Jurkat, Clone E6-1 (cell line): ENCODE data around the gene UGT2B15. TPM values are rescaled to one million over a fixed set of nuclear protein-coding genes. Genes with fewer than 3 reads are reported as not detected.
"Not testable (repeated sequence)": the region's sequence is repeated elsewhere in the genome, so short reads cannot be mapped to it uniquely, and the experiment has no call there.

ENCODE experiments used
- DNase-seq: peaks from one replicate; pipeline ENCODE4 v3.0.0-alpha.2; 2011; ENCODE audit warnings: low read depth, low spot score
- H3K4me3 ChIP-seq: 2 replicates; pipeline ENCODE4 v1.5.1; 2011; ENCODE audit warnings: mild to moderate bottlenecking, low read length, control low read depth, moderate library complexity
- polyA plus RNA-seq: library from polyadenylated mRNA; unstranded; fragments of >200 nt; gene quantifications from one replicate; pipeline ENCODE4 v1.2.1, GENCODE V29; 2012; ENCODE audit warnings: missing spikeins; ENCODE audit not compliant: insufficient read length, insufficient read depth

UGT2B15 gene
- not detected for polyA plus RNA-seq

DNA sequence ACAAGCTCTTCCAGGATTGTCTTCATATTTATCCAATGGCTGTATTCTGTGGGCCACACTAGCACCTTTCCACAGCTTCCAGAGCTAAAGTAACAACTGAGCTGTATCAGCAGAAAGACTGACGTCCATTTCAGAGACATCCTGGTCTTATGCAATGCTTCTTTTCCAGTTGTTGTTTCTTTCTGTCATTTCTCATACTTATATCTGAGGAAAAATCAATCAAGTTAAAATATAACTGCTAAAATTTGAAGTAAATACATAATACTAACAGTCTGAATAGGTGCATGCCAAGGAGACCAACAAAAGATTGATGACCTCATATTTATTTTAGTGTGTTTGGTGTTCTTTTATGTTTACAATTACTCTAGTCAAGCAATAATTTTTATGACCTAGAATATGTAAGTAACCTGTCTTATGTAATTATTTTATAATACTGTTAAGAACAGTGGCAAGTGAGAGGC is at the start of gene UGT2B15:
UGT2B15 (minus strand) TSS at position 174 of the 461 bp plus-strand sequence; CDS start at position 140, 34 bp downstream.
- not testable (repeated sequence) for H3K4me3 ChIP-seq, DNase-seq

DNA sequence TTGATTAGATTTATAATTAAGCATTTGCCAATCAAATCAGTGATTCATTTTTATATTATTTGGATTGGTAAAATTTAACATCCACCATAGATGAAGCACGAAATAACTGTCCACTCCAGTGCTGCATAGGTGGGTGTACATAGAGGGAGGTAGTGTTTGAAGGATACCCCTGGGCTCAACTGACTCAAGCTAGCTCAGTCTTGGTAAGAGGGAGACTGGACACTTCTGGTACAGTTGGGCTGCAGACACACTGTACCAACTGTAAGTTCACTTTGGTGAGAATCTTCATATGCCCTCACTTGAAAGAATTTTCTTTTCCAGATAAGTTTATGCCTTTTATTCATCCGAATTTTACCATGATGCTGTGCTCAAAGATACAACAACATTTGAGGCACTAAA is 48.6 kb upstream of the UGT2B15 start:
- H3K4me3 ChIP-seq, result no peak overlapping the region
- DNase-seq, result no peak

DNA sequence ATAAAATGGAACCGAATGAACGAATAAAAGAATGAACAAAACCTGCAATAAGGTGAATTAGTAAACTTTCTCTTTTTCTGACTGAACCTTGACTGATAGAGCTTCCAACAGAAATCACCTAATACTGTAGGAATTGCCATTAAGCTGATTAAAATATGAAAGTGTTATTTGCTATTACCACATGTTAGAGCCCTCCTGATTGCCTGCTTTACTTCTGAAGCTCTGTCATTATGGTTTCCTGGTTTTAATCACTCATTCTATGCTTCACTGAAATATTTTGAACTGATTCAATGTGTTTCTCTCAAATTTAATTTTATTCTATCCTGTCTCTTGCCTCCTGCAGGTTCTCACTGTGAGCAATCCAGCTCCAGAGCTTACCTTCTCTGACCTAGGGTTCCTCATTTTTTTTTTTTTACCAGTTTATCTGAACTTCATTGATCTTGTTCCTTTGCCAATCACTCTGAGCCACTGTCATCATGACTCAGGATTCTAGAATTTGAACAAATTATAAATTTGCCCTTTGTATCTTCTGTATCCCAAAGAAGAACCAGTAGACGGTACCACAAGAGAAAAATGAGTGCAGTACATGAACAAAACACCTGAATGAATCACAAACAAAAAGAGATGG is 48.1 kb upstream of the UGT2B15 start:
- no peak overlapping the region for H3K4me3 ChIP-seq
- DNase-seq, result no peak

DNA sequence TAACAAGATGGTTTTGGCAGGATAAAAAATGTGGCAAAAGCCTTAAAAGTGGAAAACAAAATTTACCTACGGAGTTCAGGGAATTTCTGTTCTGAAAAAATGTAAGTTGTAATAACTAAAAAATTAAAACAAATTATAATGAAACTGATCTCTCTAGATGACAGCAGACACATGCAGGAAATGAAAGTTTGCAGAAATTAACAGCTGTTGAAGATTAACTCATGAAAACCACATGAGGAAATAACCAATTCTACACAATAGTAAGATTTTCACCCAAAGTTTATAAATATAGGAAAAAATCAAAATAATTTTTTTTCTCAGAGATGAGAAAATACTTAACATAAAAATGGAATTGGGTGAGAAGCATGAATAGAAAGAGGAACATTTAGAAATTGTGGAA is 47.5 kb upstream of the UGT2B15 start:
- no peak overlapping the region for H3K4me3 ChIP-seq
- DNase-seq, result no peak

DNA sequence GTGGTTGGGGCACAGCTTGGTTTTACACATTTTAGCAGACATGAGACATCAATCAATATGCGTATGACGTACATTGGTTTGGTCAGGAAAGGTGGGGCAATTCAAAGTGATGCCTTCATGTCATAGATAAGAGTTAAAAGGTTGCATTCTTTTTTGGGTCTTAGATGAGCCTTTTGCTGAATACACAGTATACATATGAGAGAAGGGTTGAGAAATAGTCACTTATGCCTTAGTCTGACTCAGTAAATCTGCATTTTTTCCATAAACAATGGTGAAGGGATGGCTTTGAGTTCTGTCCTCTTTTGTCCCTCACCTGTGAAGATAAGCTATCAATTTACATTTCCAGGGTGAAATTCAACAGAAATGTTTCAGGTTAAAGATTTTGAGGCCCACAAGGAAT is 43.9 kb upstream of the UGT2B15 start:
- no peak overlapping the region for H3K4me3 ChIP-seq
- DNase-seq, result no peak

DNA sequence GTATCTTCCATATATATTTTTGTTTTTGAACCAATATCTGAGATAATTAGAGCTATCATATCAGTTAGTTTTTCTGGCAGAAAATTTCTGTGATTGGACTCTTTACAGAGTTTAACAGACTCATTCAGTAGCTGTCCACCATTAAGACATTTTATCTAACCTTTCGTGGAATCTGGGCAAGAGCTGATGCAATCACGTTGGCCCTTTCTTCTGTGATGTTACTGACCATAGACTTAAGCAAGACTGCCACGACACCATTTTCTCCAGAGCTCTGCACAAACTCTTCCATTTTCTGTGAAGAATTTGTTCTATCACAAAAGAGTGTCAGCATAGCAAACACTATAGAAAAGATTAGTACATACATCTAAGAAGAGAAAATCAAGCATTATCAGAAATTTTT is 41.8 kb upstream of the UGT2B15 start:
- no peak for DNase-seq
- H3K4me3 ChIP-seq, result no peak overlapping the region

DNA sequence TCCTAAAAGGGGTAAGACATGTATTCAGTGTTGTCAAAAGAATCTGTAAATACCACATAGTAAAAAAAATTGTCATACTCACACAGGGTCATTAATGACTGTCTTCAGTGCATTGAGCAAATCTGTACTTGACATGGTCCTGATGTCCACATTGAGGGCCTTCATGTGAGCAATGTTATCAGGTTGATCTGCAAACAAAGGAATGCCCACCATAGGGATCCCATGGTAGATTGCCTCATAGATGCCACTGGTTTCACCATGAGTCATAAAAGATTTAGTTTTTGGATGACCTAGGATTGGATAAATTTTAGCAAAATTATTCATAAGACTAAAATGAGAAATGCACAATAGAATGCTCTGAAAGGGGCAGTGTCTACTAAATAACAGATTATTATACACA is 38.1 kb upstream of the UGT2B15 start:
- H3K4me3 ChIP-seq, result no peak overlapping the region
- no peak for DNase-seq

DNA sequence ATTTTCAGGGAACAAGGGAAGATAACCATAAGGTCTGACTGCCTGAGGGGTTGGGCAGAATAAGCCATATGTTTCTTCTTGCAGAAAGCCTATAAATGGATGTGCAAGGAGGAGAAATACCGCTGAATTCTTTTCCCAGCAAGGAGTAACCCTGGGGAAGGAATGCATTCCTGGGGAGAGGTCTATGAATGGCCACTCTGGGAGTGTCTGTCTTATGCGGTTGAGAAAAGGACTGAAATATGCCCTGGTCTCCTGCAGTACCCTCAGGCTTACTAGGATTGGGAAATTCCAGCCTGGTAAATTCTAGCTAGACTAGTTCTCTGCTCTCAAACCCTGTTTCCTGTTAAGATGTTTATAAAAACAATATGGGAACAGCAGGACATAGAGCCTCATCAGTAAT is 32.7 kb upstream of the UGT2B15 start:
- DNase-seq, H3K4me3 ChIP-seq: not testable (repeated sequence)

DNA sequence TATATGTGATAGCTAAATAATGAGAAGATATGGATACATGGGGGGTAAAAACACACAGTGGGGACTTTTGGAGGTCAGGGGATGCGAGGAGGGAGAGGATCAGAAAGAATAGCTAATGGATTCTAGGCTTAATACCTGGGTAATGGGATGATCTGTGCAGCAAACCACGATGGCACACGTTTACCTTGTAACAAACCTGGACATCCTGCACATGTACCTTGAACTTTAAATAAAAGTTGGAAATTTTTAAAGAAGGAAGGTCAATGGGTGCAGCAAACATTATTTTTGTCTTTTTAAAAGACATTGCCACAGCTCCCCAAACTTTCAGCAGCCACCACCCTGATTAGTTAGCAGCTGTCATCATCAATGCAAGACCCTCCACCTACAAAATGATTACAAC is 29.7 kb upstream of the UGT2B15 start:
- H3K4me3 ChIP-seq, result no peak overlapping the region
- DNase-seq, result no peak

DNA sequence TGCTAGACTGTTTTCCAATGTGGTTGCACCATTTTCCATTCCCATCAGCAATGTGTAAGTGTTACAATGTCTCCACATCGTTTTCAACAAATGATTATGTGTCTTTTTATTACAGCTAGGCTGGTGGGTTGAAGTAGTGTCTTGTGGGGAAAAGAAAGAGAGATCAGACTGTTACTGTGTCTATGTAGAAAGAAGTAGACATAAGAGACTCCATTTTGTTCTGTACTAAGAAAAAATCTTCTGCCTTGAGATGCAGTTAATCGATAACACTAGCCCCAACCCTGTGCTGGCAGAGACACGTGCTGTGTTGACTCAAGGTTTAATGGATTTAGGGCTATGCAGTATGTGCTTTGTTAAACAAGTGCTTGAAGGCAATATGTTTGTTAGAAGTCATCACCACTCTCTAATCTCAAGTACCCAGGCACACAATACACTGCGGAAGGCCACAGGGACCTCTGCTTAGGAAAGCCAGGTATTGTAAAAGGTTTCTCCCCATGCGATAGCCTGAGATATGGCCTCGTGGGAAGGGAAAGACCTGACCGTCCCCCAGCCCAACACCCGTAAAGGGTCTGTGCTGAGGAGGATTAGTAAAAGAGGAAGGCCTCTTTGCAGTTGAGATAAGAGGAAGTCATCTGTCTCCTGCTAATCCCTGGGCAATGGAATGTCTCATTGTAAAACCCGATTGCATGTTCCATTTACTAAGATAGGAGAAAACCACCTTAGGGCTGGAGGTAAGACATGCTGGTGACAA is 23.0 kb upstream of the UGT2B15 start:
- no peak overlapping the region for H3K4me3 ChIP-seq
- no peak for DNase-seq

DNA sequence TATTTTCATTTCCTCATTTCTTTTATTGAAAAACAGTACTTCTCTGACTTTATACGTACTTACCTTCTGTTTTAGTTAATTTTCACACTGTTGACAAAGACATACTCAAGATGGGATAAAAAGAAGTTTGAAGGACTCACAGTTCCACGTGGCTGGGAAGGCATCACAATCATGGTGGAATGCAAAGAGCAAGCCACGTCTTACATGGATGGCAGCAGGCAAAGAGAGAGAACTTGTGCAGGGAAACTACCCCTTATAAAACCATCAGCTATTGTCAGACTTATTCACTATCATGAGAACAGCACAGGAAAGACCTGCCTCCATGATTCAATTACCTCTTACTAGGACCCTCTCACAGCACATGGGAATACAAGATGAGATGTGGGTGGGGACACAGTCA is 20.7 kb upstream of the UGT2B15 start:
- no peak for DNase-seq
- H3K4me3 ChIP-seq, result no peak overlapping the region

DNA sequence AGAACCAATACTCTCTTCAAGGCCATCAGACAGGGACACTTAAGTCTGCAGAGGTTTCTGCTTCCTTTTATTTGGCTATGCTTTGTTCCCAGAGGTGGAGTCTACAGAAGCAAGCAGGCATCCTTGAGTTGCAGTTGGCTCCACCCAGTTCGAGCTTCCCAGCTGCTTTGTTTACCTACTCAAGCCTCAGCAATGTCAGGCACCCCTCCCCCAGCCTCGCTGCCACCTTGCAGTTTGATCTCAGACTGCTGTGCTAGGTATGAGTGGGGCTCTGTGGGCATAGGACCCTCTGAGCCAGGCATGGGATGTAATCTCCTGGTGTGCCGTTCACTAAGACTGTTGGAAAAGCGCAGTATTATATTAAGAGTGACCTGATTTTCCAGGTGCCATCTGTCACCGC is 12.6 kb upstream of the UGT2B15 start:
- no peak overlapping the region for H3K4me3 ChIP-seq
- DNase-seq, result no peak

DNA sequence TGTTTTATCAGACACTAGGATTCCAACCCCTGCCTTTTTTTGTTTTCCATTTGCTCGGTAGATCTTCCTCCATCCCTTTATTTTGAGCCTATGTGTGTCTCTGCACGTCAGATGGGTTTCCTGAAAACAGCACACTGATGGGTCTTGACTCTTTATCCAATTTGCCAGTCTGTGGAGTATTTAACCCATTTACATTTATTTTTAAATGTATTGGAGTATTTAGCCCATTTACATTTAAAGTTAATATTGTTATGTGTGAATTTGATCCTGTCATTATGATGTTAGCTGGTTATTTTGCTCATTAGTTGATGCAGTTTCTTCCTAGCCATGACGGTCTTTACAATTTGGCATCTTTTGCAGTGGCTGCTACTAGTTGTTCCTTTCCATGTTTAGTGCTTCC is 10.8 kb upstream of the UGT2B15 start:
- not testable (repeated sequence) for DNase-seq, H3K4me3 ChIP-seq

DNA sequence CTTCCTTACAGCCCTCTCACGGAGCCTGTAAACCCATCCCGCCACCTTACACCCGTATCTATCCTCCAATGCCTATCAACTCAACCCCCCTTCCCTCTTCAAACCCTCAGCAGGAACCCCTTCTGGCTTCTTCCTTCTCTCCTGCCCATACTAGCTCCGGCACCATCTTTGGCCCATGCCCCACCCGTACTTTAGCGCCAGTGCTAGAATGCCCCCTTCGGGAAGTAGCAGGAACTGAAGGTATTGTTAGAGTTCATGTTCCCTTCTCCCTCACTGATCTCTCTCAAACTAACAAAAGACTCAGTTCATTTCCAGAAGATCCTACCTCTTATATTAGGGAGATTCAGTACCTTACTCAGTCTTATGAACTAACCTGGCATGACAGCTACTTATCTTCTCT is 2.7 kb upstream of the UGT2B15 start:
- no peak overlapping the region for H3K4me3 ChIP-seq

DNA sequence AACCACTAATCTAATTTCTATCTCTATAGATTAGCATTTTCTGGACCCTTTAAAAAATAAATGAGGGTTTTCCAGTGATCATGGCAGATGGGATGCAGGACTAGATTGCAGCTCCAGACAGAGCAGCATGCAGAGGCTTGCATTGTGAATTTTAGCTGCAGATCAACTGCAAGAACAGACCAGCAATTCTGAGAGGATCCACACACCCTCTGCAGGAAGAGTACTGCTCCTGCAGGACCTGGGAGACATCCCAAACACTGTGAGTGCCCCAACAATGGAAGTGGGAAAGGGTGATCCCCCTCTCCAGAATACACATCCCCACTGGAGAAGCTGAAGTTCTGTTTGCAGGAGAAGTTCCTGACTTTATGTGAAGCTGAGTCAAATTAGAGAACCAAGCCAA is 765 bp upstream of the UGT2B15 start:
- H3K4me3 ChIP-seq, DNase-seq: not testable (repeated sequence)

More for the DNA sequence above, 2.7 kb upstream of the UGT2B15 start:
- DNase-seq, result no peak

DNA sequence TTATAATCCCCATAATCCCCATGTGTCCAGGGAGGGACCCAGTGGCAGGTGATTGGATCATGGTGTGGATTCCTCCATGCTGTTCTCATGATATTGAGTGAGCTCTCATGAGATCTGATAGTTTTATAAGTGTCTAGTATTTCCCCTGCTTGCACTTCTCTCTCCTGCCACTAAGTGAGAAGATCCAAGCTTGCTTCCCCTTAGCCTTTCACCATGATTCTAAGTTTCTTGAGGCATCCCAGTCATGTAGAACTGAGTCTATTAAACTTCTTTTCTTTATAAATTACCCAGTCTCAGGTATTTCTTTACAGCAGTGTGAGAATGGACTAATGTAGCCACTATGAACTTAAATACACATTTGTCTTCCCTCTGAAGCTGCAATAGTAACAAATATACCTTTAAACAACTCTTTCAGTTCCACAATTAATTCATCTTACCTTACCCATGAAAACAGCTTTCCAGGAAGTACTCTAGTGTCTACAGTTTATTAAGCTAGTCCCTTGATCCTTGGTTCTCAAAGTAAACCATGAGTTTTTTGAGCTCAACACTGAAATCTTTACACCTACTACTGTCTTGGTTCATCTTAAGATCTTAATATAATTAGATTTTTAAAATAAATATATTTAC is 1.8 kb downstream of the UGT2B15 start:
- DNase-seq, result not testable (repeated sequence)

DNA sequence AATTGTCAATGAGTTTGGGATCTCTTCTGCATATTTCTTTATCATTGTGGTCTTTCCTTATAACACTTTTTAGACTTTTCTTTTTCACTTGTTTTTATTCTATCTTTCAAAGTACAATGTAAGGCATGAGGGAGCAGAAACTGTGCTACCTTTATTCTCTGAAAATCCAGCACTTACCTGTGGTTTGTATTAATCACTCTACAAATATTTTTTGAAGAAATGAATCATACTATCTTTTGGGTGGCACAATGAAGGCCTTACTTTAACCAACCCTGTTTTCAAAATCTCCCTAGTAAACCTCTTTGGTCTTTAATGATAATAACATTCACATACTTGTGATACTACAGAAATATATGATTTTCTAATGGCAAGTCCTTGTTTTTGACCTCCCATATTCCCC is 2.9 kb downstream of the UGT2B15 start:
- DNase-seq, H3K4me3 ChIP-seq: not testable (repeated sequence)

More for the DNA sequence above, 1.8 kb downstream of the UGT2B15 start:
- H3K4me3 ChIP-seq, result not testable (repeated sequence)

DNA sequence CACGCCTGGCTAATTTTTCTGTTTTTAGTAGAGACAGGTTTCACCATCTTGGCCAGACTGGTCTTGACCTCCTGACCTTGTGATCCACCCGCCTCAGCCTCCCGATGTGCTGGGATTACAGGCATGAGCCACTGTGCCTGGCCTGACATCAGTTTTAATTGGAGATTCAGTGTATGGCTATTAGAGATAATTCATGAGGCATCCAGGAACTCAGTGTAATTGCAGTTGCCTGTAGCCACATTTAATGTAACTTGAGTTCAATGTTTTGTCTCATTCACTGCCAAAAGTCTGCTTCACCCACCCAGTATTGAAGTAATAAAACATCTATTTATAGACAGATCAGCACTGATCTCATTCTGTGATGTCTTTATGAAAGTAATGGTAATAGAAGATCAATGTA is 5.7 kb downstream of the UGT2B15 start:
- not testable (repeated sequence) for DNase-seq, H3K4me3 ChIP-seq

DNA sequence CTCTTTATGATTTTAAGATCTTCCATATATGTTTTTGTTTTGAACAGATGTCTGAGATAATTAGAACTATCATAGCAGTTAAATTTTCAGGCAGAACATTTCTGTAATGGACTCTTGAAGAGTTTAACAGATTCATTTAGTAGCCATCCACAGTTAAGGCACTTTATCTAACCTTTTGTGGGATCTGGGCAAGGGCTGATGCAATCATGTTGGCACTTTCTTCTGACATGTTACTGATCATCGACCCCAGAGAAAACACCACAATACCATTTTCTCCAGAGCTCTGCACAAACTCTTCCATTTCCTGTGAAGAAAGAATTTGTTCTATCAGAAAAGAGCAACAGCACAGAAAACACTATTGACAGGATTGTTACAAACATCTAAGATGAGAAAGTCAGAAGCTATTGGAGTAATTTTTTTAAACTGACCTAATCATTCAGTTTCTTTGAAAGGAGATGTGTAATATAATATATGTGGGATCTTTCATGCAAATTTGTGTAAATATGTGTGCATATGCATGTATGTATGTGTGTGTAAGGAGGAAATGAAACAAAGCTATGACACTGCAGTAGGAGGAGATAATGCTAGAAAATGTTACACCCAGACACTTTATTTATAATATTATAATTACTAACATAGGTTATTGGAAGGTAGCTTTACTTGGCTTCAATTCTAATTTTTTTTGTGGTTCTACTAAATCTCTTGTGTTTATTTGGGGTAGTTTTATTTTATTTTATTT is 7.4 kb downstream of the UGT2B15 start:
- not testable (repeated sequence) for DNase-seq

More for the DNA sequence above, 7.4 kb downstream of the UGT2B15 start:
- not testable (repeated sequence) for H3K4me3 ChIP-seq
